ENCODE measurements around the gene C20orf173. TPM values are rescaled to one million over a fixed set of nuclear protein-coding genes. Genes with fewer than 3 reads are reported as not detected.

The C20orf173 gene
- total RNA-seq, 1 donor from 2014 or later, result not detected

DNA sequence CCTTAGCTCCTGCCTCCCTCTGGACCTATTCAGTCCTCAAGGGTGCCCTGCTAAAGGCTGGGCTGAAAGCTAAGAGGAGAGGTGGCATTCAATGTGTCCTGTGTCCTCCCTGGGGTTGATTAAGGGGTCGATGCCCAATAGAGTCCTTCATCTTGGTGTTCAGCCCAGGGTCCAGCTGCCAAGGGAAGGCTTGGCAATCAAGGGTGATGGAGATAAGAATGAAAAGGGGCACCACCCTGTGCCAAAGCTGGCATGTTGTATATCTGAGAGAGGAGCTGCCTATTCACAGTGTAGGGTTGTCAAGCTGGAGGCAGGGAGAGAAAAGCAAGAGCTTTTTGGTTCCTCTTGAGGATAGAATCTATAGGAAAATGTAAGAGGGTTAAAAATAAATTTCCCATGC, 12.3 kb downstream of the C20orf173 start:
- DNase-seq (ENCODE audit: low read depth), result no peak
- H3K4me3 ChIP-seq (ENCODE audit: low read depth, low read length), result no peak overlapping the region
- TF ChIP-seq CTCF (conservative IDR thresholded peaks at IDR 0.05; ENCODE audit: low read depth, low read length), result no peak

DNA sequence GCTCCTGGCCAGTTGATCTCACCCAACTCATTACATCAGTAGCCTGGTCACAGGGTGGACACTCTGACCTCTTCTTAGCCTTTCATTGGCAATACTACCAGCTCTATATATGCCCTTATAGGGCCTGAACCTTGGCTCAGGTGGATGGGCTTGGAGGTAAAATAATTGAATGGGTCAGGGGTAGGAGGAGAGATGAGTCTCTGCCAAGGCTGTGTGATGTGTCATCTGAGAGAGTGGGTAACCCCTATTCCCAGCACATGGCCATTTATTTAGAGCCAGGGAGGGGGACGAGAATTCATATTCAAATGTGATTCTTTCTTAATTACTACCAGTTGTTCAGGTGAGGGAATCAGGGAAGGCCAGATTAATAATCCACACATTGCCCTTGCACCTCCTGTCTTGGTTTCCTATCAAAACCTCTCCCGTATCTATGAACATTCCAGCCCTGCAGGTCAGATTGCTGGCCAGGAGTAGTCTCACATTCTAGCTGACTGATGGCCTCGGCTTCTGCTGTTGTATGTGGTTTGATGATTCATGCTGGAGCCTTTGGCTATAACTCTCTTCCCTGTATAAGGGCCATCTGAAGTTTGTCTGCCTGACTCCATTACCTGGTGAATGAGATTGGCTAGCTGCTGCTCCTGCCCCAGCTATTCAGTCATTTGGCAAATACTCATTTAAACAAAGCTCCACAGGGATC, 13.4 kb downstream of the C20orf173 start:
- no peak for TF ChIP-seq CTCF (conservative IDR thresholded peaks at IDR 0.05; ENCODE audit: low read depth, low read length)
- peak; percentile 66 for DNase-seq (ENCODE audit: low read depth)
- H3K4me3 ChIP-seq (ENCODE audit: low read depth, low read length), result no peak overlapping the region

DNA sequence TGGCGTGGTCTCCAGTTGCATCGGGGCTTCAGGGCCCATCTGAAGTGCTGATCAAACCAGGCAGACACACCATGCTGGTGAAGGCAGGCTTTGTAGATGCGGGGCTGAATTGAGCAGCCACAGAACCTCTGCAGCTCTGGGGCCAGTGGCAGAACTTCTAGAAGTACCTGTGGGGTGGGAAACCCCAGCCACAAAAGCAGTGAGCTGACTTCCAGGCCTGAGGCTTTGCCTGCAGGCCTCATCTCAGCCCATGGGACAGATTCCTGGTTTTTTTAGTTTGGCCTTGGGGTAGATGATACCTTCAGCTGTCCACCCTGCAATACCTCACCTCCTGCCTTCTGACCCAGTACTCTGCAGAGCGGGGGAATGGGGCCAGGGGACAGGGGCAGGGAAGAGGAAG, 14.1 kb downstream of the C20orf173 start:
- no peak for DNase-seq (ENCODE audit: low read depth)
- no peak for TF ChIP-seq CTCF (conservative IDR thresholded peaks at IDR 0.05; ENCODE audit: low read depth, low read length)
- H3K4me3 ChIP-seq (ENCODE audit: low read depth, low read length), result no peak overlapping the region

GRCh38 chr20:35514371-35514932, 15.0 kb downstream of the C20orf173 start:
- no peak for TF ChIP-seq CTCF (conservative IDR thresholded peaks at IDR 0.05; ENCODE audit: low read depth, low read length)
- H3K4me3 ChIP-seq (ENCODE audit: low read depth, low read length), result no peak overlapping the region
- DNase-seq (ENCODE audit: low read depth), result no peak

GRCh38 chr20:35511814-35512420, 17.5 kb downstream of the C20orf173 start:
- TF ChIP-seq CTCF (conservative IDR thresholded peaks at IDR 0.05; ENCODE audit: low read depth, low read length), result peak; percentile 78
- DNase-seq (ENCODE audit: low read depth), result no peak
- H3K4me3 ChIP-seq (ENCODE audit: low read depth, low read length), result no peak overlapping the region

- no peak for DNase-seq (ENCODE audit: low read depth)
- H3K4me3 ChIP-seq (ENCODE audit: low read depth, low read length), result no peak overlapping the region
- no peak for TF ChIP-seq CTCF (conservative IDR thresholded peaks at IDR 0.05; ENCODE audit: low read depth, low read length)
Measured at GRCh38 chr20:35510951-35511735, 18.3 kb downstream of the C20orf173 start.
